Upper lobe of left lung (tissue), 6 donors: Measurements from ENCODE around the gene BRD1. TPM values are rescaled to one million over a fixed set of nuclear protein-coding genes. Genes with fewer than 3 reads are reported as not detected.

Experiments used
- ATAC-seq, 2 donors: fragments of 200-7000 bp; cut with Tn5 transposase; one replicate each; pipeline ENCODE4 v1.9.1; 2022; ENCODE audit warnings: mild to moderate bottlenecking in 2 of 2, moderate library complexity in 2 of 2; ENCODE audit not compliant: low FRiP score in 2 of 2
- DNase-seq, 2 donors: peaks; one replicate each; pipeline ENCODE4 v3.0.0-alpha.2; 2019 to 2020
- H3K27ac ChIP-seq, 4 donors: fragments of 200-600 bp; sonication (generic); one replicate each; pipeline ENCODE4 v1.5.1; 2016 to 2019
- H3K27me3 ChIP-seq, 4 donors: fragments of 200-600 bp; sonication (generic); one replicate each; pipeline ENCODE4 v1.5.1; 2017 to 2019
- H3K36me3 ChIP-seq, 4 donors: fragments of 200-600 bp; sonication (generic); one replicate each; pipeline ENCODE4 v1.5.1; 2016 to 2019
- H3K4me1 ChIP-seq, 4 donors: fragments of 200-600 bp; sonication (generic); one replicate each; pipeline ENCODE4 v1.5.1; 2018 to 2019
- H3K4me3 ChIP-seq, 4 donors: fragments of 200-600 bp; sonication (generic); one replicate each; pipeline ENCODE4 v1.5.1; 2017 to 2019; ENCODE audit warnings: mild to moderate bottlenecking in 2 of 4, moderate library complexity in 1 of 4
- H3K9me3 ChIP-seq, 4 donors: fragments of 200-600 bp; sonication (generic); one replicate each; pipeline ENCODE4 v1.5.1; 2018 to 2019
- EP300 ChIP-seq, 4 donors: sonication (generic); formaldehyde crosslinking; IDR thresholded peaks; one replicate each; pipeline ENCODE4 v1.5.1; 2017; ENCODE audit warnings: antibody characterized with exemption in 4 of 4, control low read depth in 2 of 4
- POLR2A ChIP-seq, 4 donors: fragments of 450-650 bp; IDR thresholded peaks; one replicate each; pipeline ENCODE4 v1.5.1; 2016 to 2017; ENCODE audit warnings: antibody characterized with exemption in 4 of 4, mild to moderate bottlenecking in 2 of 4
- POLR2AphosphoS5 ChIP-seq, 2 donors: sonication (generic); formaldehyde crosslinking; IDR thresholded peaks; one replicate each; pipeline ENCODE4 v1.5.1; 2017; ENCODE audit warnings: antibody characterized with exemption in 2 of 2
- WGBS, 2 donors: methylation state at CpG; one replicate each; pipeline ENCODE4 v1.1.5; 2017 to 2018; 5-methylcytosine and 5-hydroxymethylcytosine counted together
- total RNA-seq, 6 donors: library from RNA; depleted of rRNA in 4 of 6; stranded (reverse); fragments of >200 nt in 4 of 6; gene quantifications; one replicate each; pipeline versions ENCODE4 v1.1.0 to v1.2.1, GENCODE V29; 2016 to 2021
- TF ChIP-seq, protein P1 (sequence below), 6 experiments: fragments of 450-650 bp in 4 of 6; fragments of 200-600 bp in 2 of 6; sonication (generic) in 2 of 6; IDR thresholded peaks; one replicate each; pipeline ENCODE4 v1.5.1; 2016 to 2019; ENCODE audit warnings: antibody characterized with exemption in 6 of 6
- donor health status: DM: no; HTN: no; CAD: no; lungs with moderate emphysema.
- donor health status: DM: no; HTN: yes; CAD: no; lungs with severe emphysema.

BRD1 gene
- total RNA-seq: 100 to 1,000 TPM in 1 of 6 donors, 10 to 100 TPM in 5; 38.9 to 141 (median 43.0) TPM

DNA sequence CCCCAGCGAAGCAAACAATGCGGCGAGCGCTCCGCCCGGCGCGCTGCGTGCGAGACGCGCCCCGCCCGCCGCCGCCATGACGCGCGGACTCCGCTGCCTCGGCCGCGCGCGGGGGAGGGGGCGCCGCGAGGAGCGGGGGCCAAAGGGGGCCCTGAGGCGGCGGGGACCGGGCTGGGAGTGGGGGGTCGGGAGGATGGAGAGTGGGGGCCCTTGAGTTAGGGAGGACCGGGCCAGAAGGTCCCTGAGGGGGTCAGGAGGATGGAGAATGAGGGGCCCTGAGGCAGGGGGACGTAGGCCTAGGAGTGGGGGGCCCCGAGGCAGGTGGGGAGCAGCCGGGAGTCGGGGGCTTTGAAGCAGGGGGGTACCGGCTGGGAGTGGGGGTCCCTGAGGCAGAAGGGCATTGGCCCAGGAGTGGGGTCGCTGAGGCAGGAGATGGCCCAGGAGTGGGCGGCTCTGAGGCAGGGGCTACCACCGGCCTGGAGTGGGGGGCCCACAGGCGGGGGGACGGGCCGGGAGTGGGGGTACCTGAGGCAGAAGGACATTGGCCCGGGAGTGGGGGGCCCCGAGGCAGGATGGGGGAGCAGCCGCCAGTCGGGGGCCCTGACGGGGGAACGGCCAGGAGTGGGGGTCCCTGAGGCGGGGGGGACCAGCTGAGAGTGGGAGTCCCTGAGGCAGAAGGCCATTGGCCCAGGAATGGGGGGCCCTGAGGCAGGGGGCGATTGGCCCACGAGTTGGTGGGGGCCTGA is at the start of gene BRD1:
TSS of gene BRD1 (minus strand) at position 21 of the 746 bp plus-strand sequence. CDS start 3,556 bp downstream, outside the sequence.
- H3K27ac ChIP-seq: peak within 1 kb of the TSS; percentile 89 to 98 (median 94)
- peaks cover 22 to 37% (median 27%) of the 10 kb centered on the region in 4 donors for H3K4me1 ChIP-seq
- H3K27me3 ChIP-seq: no peaks in the 10 kb centered on the region
- DNase-seq (peak; percentile 72 to 95), ATAC-seq (peak; percentile 3 to 83)
- WGBS, 2 donors: 8% methylated on average over 25 of the region's 54 CpGs; no CpG with 5 or more reads in 1 of the 2 donors
- peaks cover 7 to 17% (median 10%) of the 10 kb centered on the region in 4 donors for H3K36me3 ChIP-seq
- H3K4me3 ChIP-seq: peak within 1 kb of the TSS; percentile 63 to 97 (median 86)
- H3K9me3 ChIP-seq: no peaks in the 10 kb centered on the region
- TF ChIP-seq POLR2A (IDR thresholded peaks at IDR 0.05) (peak in 1 of 4 donors; percentile 44), POLR2AphosphoS5 (IDR thresholded peaks at IDR 0.05) (peak in 1 of 2 donors; percentile 50), EP300 (IDR thresholded peaks at IDR 0.05) (no peak)
- TF ChIP-seq, protein P1, sequence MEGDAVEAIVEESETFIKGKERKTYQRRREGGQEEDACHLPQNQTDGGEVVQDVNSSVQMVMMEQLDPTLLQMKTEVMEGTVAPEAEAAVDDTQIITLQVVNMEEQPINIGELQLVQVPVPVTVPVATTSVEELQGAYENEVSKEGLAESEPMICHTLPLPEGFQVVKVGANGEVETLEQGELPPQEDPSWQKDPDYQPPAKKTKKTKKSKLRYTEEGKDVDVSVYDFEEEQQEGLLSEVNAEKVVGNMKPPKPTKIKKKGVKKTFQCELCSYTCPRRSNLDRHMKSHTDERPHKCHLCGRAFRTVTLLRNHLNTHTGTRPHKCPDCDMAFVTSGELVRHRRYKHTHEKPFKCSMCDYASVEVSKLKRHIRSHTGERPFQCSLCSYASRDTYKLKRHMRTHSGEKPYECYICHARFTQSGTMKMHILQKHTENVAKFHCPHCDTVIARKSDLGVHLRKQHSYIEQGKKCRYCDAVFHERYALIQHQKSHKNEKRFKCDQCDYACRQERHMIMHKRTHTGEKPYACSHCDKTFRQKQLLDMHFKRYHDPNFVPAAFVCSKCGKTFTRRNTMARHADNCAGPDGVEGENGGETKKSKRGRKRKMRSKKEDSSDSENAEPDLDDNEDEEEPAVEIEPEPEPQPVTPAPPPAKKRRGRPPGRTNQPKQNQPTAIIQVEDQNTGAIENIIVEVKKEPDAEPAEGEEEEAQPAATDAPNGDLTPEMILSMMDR (IDR thresholded peaks at IDR 0.05): no peak

DNA sequence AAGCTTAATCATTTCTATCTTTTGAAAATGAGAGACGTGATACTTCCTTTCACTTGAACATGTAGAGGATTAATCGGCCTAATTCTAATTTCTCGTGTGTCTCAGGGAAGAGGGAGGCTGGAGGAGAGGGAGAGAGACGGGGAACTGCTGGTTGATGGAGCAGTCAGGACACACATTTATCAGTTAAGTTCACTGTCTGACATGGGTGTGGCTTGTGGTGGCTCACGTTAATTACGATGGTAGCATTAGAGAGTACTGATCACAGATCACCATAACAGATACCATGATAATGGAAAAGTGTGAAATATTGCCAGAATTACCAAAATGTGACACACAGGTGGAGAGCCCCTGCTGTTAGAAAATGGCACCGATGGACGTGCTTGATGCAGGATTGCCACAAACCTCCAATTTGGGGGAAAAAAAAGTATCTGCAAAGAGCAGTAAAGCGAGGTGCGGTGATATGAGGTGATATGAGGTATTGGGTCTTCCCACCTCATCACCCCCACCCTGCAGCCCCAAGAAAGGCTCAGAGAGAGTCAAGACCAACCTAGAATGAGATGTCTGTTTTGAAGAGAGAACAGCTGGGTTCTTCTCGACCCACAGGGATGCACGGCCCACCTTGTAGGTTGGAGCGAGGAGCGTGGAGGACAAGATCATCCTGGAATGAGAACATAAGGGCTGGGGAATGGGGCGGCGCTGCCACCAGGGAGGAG is 45.7 kb upstream of the BRD1 start:
- DNase-seq (no peak), ATAC-seq (no peak)
- WGBS, 2 donors: 89 to 93% methylated on average over 15 to 16 of the region's 16 CpGs
- Histone ChIP-seq H3K27me3 (no peaks in the 10 kb centered on the region), H3K4me3 (no peak overlapping the region), H3K36me3 (no peaks in the 10 kb centered on the region), H3K4me1 (no peaks in the 10 kb centered on the region), H3K27ac (no peak overlapping the region), H3K9me3 (peaks cover 0 to 10% (median 0%) of the 10 kb centered on the region in 4 donors)
- TF ChIP-seq, protein P1 (IDR thresholded peaks at IDR 0.05): no peak
- no peak for TF ChIP-seq EP300 (IDR thresholded peaks at IDR 0.05)
- no peak for TF ChIP-seq POLR2A (IDR thresholded peaks at IDR 0.05)

DNA sequence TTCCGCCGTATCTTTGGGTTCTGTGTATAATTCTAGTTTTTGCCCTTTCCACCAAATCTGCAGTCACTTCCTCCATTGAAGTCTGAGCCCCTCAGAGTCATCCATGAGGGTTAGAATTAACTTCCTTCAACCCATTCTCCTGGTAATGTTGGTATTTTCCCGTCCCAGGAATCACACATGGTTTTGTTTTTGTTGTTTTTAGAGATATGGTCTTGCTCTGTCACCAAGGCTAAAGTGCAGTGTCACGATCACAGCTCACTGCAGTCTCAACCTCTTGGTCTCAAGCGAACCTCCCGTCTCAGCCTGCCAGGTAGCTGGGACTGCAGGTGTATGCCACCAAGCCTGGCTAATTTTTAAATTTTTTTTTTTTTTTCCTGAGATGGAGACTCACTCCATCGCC is 44.7 kb upstream of the BRD1 start:
- DNase-seq (no peak), ATAC-seq (no peak)
- WGBS, 2 donors: 94 to 98% methylated on average over 7 of the region's 7 CpGs
- Histone ChIP-seq H3K36me3 (no peaks in the 10 kb centered on the region), H3K9me3 (peaks cover 0 to 10% (median 0%) of the 10 kb centered on the region in 4 donors), H3K4me3 (no peak overlapping the region), H3K27me3 (no peaks in the 10 kb centered on the region), H3K4me1 (no peaks in the 10 kb centered on the region), H3K27ac (no peak overlapping the region)
- TF ChIP-seq POLR2A (IDR thresholded peaks at IDR 0.05) (no peak), POLR2AphosphoS5 (IDR thresholded peaks at IDR 0.05) (no peak), EP300 (IDR thresholded peaks at IDR 0.05) (no peak)
- TF ChIP-seq, protein P1 (IDR thresholded peaks at IDR 0.05): no peak

DNA sequence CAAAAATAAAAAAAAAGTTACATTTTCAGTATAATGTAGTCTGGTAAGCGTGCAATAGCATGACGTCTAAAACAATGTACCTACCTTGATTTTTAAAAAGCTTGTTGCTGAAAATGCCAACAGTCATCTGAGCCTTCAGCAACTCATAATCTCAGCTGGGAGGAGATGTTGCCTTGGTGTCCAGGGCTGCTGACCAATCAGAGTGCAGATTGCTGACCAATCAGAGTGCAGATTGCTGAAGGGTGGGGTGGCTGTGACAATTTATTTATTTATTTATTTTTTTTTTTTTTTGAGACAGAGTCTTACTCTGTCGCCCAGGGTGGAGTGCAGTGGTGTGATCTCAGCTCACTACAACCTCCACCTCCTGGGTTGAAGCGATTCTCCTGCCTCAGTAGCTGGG is 43.8 kb upstream of the BRD1 start:
- TF ChIP-seq POLR2A (IDR thresholded peaks at IDR 0.05) (no peak), POLR2AphosphoS5 (IDR thresholded peaks at IDR 0.05) (no peak), EP300 (IDR thresholded peaks at IDR 0.05) (no peak)
- TF ChIP-seq, protein P1 (IDR thresholded peaks at IDR 0.05): no peak

More for the DNA sequence above, 43.8 kb upstream of the BRD1 start:
- no peaks in the 10 kb centered on the region for H3K4me1 ChIP-seq
- H3K27ac ChIP-seq: no peak overlapping the region
- no peak overlapping the region for H3K4me3 ChIP-seq
- no peaks in the 10 kb centered on the region for H3K36me3 ChIP-seq
- no peak for ATAC-seq
- no peaks in the 10 kb centered on the region for H3K27me3 ChIP-seq
- 95 to 98% methylated on average over 4 of the region's 4 CpGs for WGBS, 2 donors
- peaks cover 0 to 16% (median 3%) of the 10 kb centered on the region in 4 donors for H3K9me3 ChIP-seq
- no peak for DNase-seq
